Vagina (tissue), 2 donors: ENCODE measurements around the gene DCTN2.

Source experiments
- CTCF ChIP-seq, 3 experiments: fragments of 450-650 bp in 2 of 3; fragments of 200-600 bp in 1 of 3; sonication (generic) in 1 of 3; IDR thresholded peaks; one replicate each; pipeline ENCODE4 v1.5.1; 2017 to 2019; ENCODE audit warnings: antibody characterized with exemption in 3 of 3, mild to moderate bottlenecking in 2 of 3, moderate library complexity in 2 of 3
- POLR2A ChIP-seq, 2 donors: fragments of 450-650 bp; IDR thresholded peaks; one replicate each; pipeline ENCODE4 v1.6.1; 2017; ENCODE audit warnings: antibody characterized with exemption in 2 of 2, mild to moderate bottlenecking in 2 of 2, moderate library complexity in 2 of 2
- POLR2AphosphoS5 ChIP-seq, 2 donors: sonication (generic); formaldehyde crosslinking; IDR thresholded peaks; one replicate each; pipeline ENCODE4 v1.9.0; 2017; ENCODE audit warnings: antibody characterized with exemption in 2 of 2, mild to moderate bottlenecking in 2 of 2, low read depth in 1 of 2; ENCODE audit not compliant: insufficient read depth in 1 of 2

- TF ChIP-seq CTCF (IDR thresholded peaks at IDR 0.05) (no peak), POLR2AphosphoS5 (IDR thresholded peaks at IDR 0.05; ENCODE audit: insufficient read depth in 1 of 2, low read depth in 1 of 2) (no peak), POLR2A (IDR thresholded peaks at IDR 0.05) (no peak)
Observed at GRCh38 chr12:57524814-57525614, 22.0 kb downstream of the DCTN2 start.
